HUDEP-2 (cell line): ENCODE data around the gene CRAMP1.

Source experiments
- DNase-seq, 76 experiments: peaks; one replicate each; lab custom pipeline; 2025; ENCODE audit not compliant: unreplicated experiment in 76 of 76; lab: John Stamatoyannopoulos, UW

CRAMP1 gene, protein sequence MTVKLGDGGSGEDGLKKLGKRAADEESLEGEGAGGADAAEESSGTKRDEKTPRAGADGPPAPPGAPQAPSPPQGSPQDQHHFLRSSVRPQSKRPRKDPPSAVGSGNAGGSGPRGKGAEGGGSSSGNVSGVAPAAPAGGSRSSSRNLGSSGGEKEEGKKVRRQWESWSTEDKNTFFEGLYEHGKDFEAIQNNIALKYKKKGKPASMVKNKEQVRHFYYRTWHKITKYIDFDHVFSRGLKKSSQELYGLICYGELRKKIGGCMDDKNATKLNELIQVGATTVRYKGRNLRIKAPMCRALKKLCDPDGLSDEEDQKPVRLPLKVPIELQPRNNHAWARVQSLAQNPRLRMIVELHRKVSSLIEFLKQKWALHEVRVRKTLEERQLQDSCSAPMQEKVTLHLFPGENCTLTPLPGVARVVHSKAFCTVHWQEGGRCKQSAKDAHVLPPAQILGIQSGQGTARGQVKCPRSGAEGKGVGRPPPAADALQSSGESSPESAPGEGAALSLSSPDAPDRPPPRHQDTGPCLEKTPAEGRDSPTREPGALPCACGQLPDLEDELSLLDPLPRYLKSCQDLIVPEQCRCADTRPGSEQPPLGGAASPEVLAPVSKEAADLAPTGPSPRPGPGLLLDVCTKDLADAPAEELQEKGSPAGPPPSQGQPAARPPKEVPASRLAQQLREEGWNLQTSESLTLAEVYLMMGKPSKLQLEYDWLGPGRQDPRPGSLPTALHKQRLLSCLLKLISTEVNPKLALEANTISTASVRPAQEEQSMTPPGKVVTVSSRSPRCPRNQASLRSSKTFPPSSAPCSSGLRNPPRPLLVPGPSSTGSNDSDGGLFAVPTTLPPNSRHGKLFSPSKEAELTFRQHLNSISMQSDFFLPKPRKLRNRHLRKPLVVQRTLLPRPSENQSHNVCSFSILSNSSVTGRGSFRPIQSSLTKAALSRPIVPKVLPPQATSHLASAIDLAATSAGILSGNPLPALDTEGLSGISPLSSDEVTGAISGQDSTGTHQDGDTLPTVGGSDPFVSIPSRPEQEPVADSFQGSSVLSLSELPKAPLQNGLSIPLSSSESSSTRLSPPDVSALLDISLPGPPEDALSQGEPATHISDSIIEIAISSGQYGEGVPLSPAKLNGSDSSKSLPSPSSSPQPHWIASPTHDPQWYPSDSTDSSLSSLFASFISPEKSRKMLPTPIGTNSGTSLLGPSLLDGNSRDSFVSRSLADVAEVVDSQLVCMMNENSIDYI (N-terminal part only)

DNA sequence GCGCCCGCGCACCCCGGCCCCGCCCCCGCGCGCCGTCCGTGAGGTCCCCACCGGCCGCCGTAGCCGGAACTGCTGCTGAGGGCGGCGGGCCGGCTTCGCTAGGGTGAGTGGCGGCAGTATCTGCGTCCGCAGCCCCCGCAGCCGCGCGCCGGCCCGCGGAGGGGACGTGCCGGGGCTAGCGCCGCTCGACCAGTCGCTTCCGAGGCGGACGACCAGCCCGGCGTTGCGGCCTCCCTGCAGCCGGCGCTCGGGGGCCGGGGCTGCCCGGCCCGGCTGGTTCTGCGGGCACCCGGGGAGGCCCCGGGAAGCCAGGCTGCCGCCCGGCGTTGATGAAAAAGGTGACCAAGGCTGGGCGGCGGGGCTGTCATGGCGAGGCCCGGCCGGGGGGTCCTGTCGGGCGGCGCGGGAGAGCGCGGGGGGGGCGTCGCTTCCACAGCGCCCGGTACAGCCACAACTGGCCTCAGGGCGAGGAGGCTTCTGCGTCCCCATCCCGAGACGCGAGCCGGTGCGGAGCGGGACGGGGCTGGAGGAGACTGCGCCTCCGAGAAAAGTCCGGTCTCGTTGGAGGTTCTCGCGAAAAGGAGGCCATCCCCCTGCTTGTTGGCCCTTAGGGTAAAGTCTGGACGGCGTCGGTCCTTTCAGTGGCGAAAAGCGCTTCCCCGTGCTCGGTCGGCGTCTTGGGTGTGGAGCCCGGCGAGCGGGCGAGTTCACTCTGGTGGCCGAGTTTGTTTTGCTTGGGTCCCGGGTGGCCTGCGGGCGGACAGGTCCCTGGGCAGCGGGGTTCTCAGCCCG lies at the start of gene CRAMP1:
CRAMP1 (plus strand) TSS at position 41 of the 792 bp plus-strand sequence. CDS start 2,280 bp downstream, outside the sequence.
- peak in 13 of 76 experiments; percentile 7 to 48 (median 26) for DNase-seq

DNA sequence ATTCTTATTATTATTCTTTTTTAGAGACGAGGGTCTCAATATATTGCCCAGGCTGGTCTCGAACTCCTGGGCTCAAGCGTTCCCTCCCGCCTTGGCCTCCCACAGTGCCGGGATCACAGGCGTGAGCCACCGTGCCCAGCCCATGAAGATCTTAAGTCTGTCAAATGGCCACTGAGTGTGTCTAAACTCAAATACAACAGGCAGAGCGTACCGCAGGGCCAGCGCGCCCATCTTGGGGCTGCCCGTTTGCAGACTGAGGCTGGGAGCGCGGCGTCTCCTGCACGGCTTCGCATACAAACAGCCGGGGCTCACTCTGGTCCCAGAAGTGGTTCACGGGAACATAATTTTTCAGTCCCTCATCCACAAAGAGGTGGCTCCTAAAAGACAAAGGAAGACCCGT lies 48.4 kb upstream of the CRAMP1 start:
- no peak for DNase-seq

DNA sequence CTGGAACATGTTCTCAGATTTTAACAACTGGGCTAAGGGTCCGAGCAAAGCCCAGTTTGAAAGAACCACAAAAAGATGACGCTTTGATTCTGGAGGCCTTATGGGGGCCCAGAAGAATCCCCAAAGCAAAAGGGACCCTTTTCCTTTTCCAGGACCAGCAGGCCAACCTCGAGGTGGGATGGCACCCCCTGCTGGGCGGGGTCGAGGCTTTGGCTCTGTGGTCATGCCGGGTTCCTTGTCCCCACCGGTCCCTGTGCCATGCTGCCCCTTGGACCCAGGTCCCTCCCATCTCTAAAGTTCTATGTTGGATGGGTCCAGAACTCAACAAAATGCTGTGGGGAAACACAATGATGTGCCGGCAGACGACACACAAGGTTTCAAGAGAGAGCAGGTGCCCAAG lies 47.8 kb upstream of the CRAMP1 start:
- DNase-seq, result peak in 1 of 76 experiments; percentile 9

DNA sequence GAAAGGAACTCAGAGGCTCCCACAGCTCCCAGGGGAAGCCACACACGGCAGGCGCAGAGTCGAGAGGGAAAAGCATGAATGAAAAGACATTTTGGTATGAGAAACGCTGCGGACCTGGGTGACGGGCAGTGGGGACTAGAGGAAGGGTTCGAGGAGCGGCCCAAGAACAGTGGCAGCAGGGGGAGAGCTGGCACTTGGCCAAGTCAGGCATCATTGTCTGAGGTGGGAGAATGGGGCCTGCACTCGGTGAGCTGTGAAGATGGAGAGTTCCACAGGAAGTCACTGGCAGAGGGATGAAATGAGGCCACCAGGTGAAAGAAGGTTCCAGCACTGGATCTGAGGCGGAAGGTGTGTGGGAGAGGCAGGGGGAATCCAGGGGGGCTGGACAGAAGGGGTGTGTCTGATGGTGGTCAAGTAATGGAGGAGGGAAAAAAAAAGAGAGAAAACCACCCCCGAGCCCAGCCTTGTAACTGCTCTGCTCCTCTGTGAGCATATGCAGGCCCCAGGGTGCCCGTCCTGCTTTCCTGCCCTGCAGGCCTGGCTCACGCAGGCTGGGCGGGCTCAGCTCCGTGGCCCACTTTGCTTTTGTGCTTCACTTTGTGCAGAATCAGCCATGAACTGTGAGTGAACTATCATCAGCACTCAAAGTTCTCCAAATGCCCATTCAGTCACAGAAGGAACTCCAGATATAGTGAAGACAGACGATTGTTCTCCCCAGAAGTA lies 46.9 kb upstream of the CRAMP1 start:
- DNase-seq, result no peak

DNA sequence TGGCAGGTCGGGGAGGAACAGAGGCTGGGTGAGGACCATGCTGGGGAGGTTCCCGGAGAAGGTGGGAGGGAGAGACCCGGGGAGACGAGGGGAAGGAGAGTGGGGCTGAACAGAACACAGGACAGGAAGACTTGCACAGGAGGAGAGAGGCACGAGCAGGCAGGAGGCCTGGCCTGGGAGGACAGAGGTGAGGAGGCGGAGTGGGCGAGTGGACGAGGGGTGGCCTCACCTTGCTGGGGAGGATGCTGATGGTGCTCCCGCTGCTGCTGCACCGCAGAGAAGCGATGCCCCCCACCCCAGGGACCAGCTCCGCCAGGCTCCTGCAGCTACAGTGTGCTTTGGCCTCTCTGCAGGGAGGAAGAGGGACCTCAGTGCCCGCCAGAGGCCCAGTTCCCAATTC lies 44.2 kb upstream of the CRAMP1 start:
- DNase-seq, result no peak

DNA sequence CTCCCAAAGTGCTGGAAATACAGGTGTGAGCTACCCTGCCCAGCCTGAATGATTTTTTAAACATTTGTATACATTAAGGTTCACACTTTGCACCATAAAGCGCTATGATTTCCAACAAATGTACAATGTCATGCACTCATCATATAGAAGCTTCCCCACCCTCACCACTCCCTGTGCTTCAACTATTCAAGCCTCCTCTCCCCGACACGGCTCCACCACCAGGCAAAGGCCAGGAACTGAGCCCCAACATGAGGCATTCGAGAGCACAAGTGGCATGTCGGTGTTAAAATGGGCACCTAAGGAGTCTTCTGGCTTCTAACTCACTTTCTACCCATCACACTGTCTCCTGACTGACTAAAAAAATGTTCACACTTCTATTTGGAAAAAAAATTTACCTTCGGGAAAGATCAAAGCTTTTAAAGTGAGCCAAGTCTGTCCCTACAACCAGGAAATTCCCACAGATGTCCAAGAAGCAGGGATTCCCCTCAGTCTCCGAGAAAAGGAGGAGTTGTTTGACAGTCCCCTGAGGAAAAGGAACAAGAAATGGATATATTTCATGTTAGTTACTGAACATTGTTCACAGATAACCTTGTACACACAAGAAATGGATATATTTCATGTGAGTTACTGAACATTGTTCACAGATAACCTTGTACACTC lies 41.0 kb upstream of the CRAMP1 start:
- peak in 6 of 76 experiments; percentile 3 to 16 (median 14) for DNase-seq

DNA sequence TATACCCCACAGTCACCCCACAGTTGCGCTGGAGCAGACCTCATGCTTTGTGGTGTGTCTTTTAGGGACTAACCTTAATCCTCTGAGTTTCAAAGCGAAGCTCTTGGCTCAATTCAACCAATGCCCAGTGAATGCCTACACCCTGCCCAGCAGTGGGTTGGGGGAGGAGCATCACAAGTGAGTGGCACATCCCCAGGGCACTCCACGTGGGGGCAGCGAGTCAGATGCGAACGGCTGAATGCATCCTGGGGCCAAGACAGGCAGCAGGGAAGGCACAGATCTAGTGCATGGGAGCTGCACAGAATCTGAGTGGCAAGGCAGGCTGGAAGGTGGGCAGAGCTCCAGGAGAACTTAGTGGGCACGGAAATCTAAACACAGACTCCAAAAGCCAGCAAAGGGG lies 39.5 kb upstream of the CRAMP1 start:
- no peak for DNase-seq

DNA sequence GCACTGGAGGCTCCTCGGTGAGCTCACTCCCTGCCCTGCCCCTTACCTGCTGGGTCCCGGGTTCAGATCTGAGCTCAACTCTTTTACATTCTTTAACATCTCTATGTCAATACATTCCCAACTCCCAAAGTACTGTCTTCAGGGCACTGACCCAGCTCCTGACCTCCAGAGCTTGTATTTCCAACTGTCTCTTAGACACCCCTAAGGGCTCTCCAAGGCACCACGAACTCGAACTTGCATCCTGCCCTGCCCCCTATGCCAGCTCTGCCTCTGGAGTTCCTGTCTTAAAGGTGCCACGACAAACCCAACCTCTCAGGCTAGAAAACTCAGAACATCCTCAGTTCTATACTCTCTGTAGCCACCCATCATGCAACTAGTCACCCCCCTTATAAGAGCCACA lies 38.9 kb upstream of the CRAMP1 start:
- DNase-seq, result no peak

DNA sequence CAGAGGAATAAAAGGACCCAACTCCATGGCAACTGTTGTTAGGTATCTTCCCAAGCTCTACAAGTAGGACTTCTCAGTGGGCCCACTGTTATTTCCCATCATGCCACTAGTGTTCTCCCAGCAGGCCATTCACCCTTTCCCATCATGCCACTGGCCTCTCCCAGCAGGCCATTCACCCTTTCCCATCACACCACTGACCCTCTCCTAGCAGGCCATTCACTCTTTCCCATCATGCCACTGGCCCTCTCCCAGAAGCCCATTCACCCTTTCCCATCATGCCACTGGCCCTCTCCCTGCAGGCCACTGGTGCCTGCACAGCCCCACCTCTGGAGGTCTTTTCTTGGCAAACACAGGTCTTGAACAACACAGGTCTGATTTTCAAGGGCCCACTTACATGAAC lies 36.6 kb upstream of the CRAMP1 start:
- DNase-seq, result no peak

DNA sequence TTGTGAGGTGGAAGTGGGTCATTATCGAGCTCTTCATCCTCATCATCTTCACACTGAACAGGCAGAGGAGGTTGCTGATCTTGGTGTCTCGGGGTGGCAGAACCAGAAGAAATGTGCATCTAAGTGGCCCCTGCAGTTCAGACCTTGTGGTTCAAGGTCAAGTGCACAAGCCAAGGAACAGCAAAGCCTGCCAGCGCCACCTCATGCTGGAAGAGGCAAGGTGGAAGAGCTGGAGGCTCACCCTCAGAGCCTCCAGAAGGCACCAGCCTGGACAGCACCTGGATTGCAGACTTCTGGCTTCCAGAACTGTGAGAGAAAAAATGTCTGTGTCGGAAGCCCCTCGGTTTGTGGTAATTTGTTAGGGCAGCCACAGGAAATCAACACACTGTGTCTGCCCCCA lies 32.9 kb upstream of the CRAMP1 start:
- no peak for DNase-seq

DNA sequence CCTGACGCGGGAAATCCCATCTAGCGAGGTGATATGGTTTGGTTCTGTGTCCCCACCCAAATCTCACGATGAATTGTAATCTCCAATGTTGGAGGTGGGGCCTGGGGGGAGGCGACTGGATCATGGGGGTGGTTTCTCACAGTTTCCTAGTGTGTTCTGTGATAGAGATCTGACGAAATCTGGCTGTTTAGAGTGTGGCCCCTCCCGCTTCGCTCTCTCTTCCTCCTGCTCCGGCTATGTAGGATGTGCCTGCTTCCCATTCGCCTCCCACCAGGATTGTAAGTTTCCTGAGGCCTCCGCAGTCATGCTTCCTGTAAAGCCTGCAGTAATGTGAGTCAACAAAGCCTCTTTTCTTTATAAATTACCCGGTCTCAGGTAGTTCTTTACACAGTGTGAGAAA lies 31.9 kb upstream of the CRAMP1 start:
- DNase-seq, result no peak

DNA sequence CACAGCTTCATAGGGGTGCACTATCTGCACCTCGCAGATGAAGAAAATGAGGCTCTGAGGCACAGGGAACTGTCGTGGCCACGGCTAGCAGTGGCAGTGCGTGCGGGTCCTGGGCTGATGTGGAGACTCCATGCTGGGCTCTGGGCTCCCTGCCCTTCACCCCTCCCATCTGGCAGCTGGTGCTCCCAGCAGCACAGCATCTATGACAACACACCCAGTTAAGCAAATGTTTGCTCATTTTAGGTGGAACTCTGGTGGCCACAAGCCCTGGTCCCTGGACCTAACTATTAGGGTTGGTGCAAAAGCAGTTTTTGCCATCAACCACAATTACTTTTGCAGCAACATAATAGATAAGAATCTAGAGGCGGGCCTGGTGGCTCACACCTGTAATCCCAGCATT lies 31.2 kb upstream of the CRAMP1 start:
- no peak for DNase-seq

DNA sequence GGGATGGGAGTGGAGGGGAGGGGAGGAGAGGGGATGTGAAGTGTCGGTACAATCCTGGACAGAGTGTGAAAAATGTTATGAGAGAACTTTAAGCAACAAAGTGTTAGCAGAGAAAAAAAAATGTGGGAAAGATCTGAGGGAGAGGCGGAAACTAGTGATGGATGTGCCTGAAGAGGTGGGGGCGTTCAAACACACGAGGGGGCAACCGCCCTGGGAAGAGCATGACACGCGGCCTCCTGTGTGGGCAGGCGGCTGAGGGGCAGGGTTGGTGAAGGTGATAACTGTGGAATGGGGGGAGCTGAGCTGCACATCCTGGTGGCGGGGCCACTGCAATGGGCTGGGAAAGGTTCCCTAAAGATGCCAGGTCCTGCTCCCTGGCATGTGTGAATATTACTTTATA lies 30.4 kb upstream of the CRAMP1 start:
- no peak for DNase-seq

DNA sequence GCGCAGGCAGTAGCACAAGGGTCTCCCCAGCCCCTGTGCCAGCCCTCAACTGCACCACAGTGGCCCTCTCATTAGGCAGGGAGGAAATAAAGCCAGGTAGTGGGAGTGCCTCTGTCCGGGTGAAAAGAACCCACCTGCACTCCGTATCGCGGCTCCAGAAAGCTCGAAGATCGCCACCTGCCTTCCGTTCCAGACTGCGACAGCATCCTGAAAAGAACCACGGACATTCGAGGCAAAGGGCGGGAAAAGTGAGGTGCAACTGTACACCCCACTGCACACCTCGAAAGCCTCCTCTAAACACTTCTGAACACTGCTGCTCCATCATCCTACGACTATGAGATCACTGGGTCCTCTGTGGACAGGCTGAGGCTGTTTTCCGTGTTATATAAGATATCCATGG lies 29.0 kb upstream of the CRAMP1 start:
- DNase-seq, result no peak

DNA sequence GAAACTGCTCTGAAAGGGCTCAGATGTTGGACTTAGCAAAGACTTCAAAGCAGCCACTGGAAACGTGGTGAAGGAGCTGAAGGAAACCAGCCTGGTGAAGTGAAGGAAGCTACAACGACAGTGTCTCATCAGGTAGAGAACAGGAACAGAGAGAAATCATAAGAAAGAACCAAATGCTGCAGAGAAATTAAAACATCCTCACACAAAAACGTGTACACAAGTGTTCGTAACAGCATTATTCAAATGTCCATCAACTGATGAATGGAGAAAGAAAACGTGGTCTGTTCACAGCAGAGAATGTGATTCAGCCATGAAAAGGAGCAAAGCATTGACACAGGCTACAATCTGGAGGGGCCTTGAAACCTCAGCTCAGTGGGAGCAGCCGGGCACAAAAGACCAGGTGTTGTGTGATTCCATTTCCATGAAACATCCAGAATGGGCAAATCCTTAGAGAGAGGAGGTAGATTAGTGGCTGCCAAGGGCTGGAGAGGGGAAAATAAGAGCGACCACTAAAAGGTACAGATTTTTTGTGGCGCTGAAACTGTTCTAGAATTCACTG lies 27.2 kb upstream of the CRAMP1 start:
- DNase-seq, result no peak

DNA sequence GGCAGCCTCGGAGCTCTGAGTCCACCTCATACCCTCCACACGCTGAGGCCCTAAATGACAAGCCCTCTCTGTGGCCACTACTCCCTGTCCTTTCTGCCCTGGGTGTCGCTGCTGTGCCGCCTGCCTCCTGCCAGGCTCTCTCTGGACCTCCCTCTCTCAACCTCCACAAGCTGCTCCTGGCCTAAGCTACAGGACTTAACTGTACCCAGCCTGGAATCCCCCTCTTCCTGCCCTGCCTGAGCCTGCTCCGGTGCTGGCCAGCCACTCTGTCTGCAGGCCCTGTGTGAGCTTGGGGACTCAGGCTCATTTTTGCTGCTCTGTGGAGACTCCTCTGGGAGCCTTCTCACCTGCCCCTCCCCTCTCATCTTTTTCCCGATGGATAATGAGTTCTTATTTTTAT lies 21.8 kb upstream of the CRAMP1 start:
- no peak for DNase-seq

DNA sequence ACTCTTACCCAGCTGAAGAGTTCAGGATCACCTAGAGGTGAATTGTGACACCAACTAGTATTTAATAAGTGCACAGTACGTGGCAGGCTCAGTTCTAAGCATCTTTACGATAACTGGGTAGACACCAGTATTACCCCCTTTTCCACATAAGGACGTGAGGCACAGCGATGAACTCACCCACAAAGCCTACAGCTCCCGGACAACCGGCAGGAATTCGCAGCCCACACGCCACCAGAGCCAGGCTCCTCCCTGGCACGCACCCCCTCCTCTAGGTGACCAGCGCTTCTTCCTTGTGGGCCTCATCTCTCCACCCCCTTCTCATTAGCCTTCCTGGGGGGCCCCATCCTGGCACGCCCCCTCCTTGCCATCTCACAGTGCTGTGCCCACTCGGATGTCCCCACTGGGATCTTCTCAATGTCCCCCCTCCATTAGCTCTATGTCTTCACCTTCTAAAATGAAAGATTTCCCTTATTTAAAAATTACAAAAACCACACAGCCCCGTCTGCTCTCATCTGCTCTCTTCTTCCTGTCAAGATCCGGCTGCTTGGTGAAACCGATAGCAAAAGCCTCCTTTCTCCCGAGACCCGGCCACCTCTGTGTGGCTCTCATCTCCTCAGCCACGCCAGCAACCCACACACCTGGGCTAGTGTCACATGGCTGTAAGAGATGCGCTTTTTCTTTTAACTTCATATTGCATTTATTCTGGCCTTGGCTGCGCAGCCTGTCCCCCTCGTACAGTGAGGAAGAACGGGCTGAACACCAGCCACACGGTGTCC lies 21.0 kb upstream of the CRAMP1 start:
- DNase-seq, result no peak

DNA sequence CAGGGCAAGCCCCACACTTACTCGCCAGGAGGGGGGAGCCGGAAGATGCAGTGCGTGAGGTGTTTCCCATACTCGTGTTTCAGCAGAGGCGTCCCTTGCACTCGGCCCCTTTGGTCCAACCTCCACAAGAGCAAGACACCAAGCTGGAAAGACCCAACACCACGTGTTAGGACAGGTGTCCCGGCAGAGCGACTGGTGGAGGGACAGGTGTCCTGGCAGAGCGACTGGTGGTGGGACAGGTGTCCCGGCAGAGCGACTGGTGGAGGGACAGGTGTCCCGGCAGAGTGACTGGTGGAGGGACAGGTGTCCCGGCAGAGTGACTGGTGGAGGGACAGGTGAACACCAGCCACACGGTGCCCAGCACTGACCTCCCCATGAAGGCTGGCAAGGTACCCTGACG lies 19.7 kb upstream of the CRAMP1 start:
- no peak for DNase-seq
